Hepatocyte (in vitro differentiated cells): ENCODE data around the gene FMNL2. TPM values are rescaled to one million over a fixed set of nuclear protein-coding genes. Genes with fewer than 3 reads are reported as not detected.

Source experiments
- DNase-seq: peaks from one replicate; pipeline ENCODE4 v3.0.0-alpha.2; 2016; ENCODE audit warnings: low spot score
- H2AFZ ChIP-seq: fragments of 200-600 bp; sonication (generic); 2 replicates; pipeline ENCODE4 v1.6.0; 2016; ENCODE audit warnings: antibody characterized with exemption, mild to moderate bottlenecking
- H3K27ac ChIP-seq: fragments of 200-600 bp; sonication (generic); 2 replicates; pipeline ENCODE4 v1.5.1; 2016; ENCODE audit warnings: mild to moderate bottlenecking
- H3K27me3 ChIP-seq: fragments of 200-600 bp; sonication (generic); 2 replicates; pipeline ENCODE4 v1.6.1; 2016
- H3K36me3 ChIP-seq: fragments of 200-600 bp; sonication (generic); replicated peaks from 2 replicates; pipeline ENCODE4 v1.5.1; 2016; ENCODE audit warnings: low read depth; ENCODE audit not compliant: insufficient read depth
- H3K4me1 ChIP-seq: fragments of 200-600 bp; sonication (generic); 2 replicates; pipeline ENCODE4 v1.5.1; 2016; ENCODE audit warnings: mild to moderate bottlenecking, moderate library complexity; ENCODE audit not compliant: insufficient read depth
- H3K4me2 ChIP-seq: fragments of 200-600 bp; sonication (generic); 2 replicates; pipeline ENCODE4 v1.6.0; 2016
- H3K4me3 ChIP-seq: fragments of 200-600 bp; sonication (generic); 2 replicates; pipeline ENCODE4 v1.5.1; 2016; ENCODE audit warnings: mild to moderate bottlenecking
- H3K79me2 ChIP-seq: fragments of 200-600 bp; sonication (generic); 2 replicates; pipeline ENCODE4 v1.6.0; 2017; ENCODE audit warnings: mild to moderate bottlenecking
- H3K9me2 ChIP-seq: fragments of 200-600 bp; sonication (generic); replicated peaks from 2 replicates; pipeline ENCODE4 v1.6.0; 2017; ENCODE audit warnings: mild to moderate bottlenecking; ENCODE audit not compliant: insufficient read depth
- H3K9me3 ChIP-seq: fragments of 200-600 bp; sonication (generic); 2 replicates; pipeline ENCODE4 v1.5.1; 2016; ENCODE audit warnings: low read depth, mild to moderate bottlenecking
- H4K20me1 ChIP-seq: fragments of 200-600 bp; sonication (generic); 2 replicates; pipeline ENCODE4 v1.6.0; 2016; ENCODE audit warnings: mild to moderate bottlenecking; ENCODE audit not compliant: insufficient read depth, poor library complexity, severe bottlenecking
- CTCF ChIP-seq: fragments of 200-600 bp; sonication (generic); IDR thresholded peaks from 2 replicates; pipeline ENCODE4 v1.5.1; 2016; ENCODE audit warnings: antibody characterized with exemption, mild to moderate bottlenecking; ENCODE audit not compliant: poor library complexity
- EZH2 ChIP-seq: fragments of 200-600 bp; sonication (generic); IDR thresholded peaks from 2 replicates; pipeline ENCODE4 v1.6.1; 2016; ENCODE audit warnings: antibody characterized with exemption, mild to moderate bottlenecking, borderline replicate concordance
- EZH2phosphoT487 ChIP-seq: fragments of 200-600 bp; sonication (generic); IDR thresholded peaks from one replicate; pipeline ENCODE4 v1.6.1; 2018; ENCODE audit warnings: antibody characterized with exemption, mild to moderate bottlenecking, low read depth, moderate library complexity; ENCODE audit not compliant: unreplicated experiment, severe bottlenecking
- WGBS: methylation state at CpG from one replicate; pipeline ENCODE4 v1.1.6; 2016; ENCODE audit warnings: low lambda C conversion rate; ENCODE audit errors: missing lambda C conversion rate; 5-methylcytosine and 5-hydroxymethylcytosine counted together
- polyA plus RNA-seq: library from polyadenylated mRNA; unstranded; fragments of >200 nt; fragmentation: Nextera tagmentation; extraction: Ambion mirVana; gene quantifications from 2 replicates; pipeline ENCODE4 v1.2.1, GENCODE V29; 2016
- total RNA-seq: library from RNA; depleted of rRNA; stranded (reverse); fragments of >200 nt; gene quantifications from 2 replicates; pipeline ENCODE4 v1.2.3, GENCODE V29; 2014

Gene FMNL2
- total and polyA plus RNA-seq, 2 experiments from 2014 or later: 11.7 to 53.6 TPM

- Histone ChIP-seq H3K27me3 (no peaks in the 10 kb centered on the region), H3K36me3 (no peaks in the 10 kb centered on the region), H3K27ac (peak overlapping the region; percentile 82), H2AFZ (peak overlapping the region; percentile 54), H3K9me2 (no peaks in the 10 kb centered on the region), H3K4me3 (peak overlapping the region; percentile 82), H3K4me1 (peaks cover 15% of the 10 kb centered on the region), H4K20me1 (peaks cover 31% of the 10 kb centered on the region), H3K9me3 (no peaks in the 10 kb centered on the region), H3K79me2 (peaks cover 57% of the 10 kb centered on the region), H3K4me2 (peak overlapping the region; percentile 75)
- 1% methylated on average over 41 of the region's 42 CpGs for WGBS
- peak; percentile 65 for DNase-seq
- TF ChIP-seq EZH2: no peak
- peak; percentile 0 for TF ChIP-seq CTCF
- no peak for TF ChIP-seq EZH2phosphoT487
Observed at GRCh38 chr2:152336119-152336853, 1.3 kb downstream of the FMNL2 start.

GRCh38 chr2:152336854-152337510, 2.0 kb downstream of the FMNL2 start:
- Histone ChIP-seq H3K4me2 (peak overlapping the region; percentile 75), H3K4me3 (peak overlapping the region; percentile 82), H3K27me3 (no peaks in the 10 kb centered on the region), H3K27ac (peak overlapping the region; percentile 82), H3K4me1 (peaks cover 15% of the 10 kb centered on the region), H3K9me2 (no peaks in the 10 kb centered on the region), H3K9me3 (no peaks in the 10 kb centered on the region), H4K20me1 (peaks cover 38% of the 10 kb centered on the region), H2AFZ (peak overlapping the region; percentile 54), H3K36me3 (no peaks in the 10 kb centered on the region), H3K79me2 (peaks cover 64% of the 10 kb centered on the region)
- TF ChIP-seq CTCF (no peak), EZH2 (no peak), EZH2phosphoT487 (no peak)
- 5% methylated on average over 12 of the region's 12 CpGs for WGBS
- DNase-seq: peak; percentile 40

GRCh38 chr2:152337511-152337903, 2.5 kb downstream of the FMNL2 start:
- Histone ChIP-seq H3K27me3 (no peaks in the 10 kb centered on the region), H3K4me3 (peak overlapping the region; percentile 82), H3K4me1 (peaks cover 15% of the 10 kb centered on the region), H3K4me2 (peak overlapping the region; percentile 75), H4K20me1 (peaks cover 39% of the 10 kb centered on the region), H3K9me2 (no peaks in the 10 kb centered on the region), H3K36me3 (no peaks in the 10 kb centered on the region), H2AFZ (no peak overlapping the region), H3K79me2 (peaks cover 69% of the 10 kb centered on the region), H3K9me3 (no peaks in the 10 kb centered on the region), H3K27ac (peak overlapping the region; percentile 82)
- WGBS: 41% methylated on average over 2 of the region's 2 CpGs
- TF ChIP-seq CTCF (no peak), EZH2 (no peak), EZH2phosphoT487 (no peak)
- no peak for DNase-seq
